Stimulated activated naive CD8-positive, alpha-beta T cell treated with anti-CD3 and anti-CD28 coated beads, Interleukin-15, Interleukin-2, amounts not matched to agents 100 U/mL and 50 U/mL, for 24 hours (primary cell): ENCODE results near the gene FAM53C.
A peak's percentile ranks its signal among the peaks of the same experiment; 100 is the strongest.
"Not testable (repeated sequence)": the region's sequence is repeated elsewhere in the genome, so short reads cannot be mapped to it uniquely, and the experiment has no call there.

Experiments
- ATAC-seq: fragments of 150-1000 bp; cut with Tn5 transposase; one replicate; pipeline ENCODE4 v1.10.0; 2021
- DNase-seq: peaks from one replicate; pipeline ENCODE4 v3.0.0; 2021

Gene FAM53C

GRCh38 chr5:138337685-138338410 is at the start of gene FAM53C:
Gene FAM53C, plus strand, starts transcription at chr5:138338266. Its CDS starts 3,070 bp downstream, at chr5:138341336.
- peak; percentile 95 for DNase-seq

GRCh38 chr5:138289296-138289695 is 48.8 kb upstream of the FAM53C start:
- DNase-seq = no peak
- no peak for ATAC-seq

More at GRCh38 chr5:138337685-138338410, at the start of gene FAM53C:
- peak; percentile 92 for ATAC-seq

- ATAC-seq (no peak), DNase-seq (no peak)
Observed at GRCh38 chr5:138303372-138303771, 34.7 kb upstream of the FAM53C start.

- DNase-seq (no peak), ATAC-seq (no peak)
Observed at GRCh38 chr5:138305797-138306196, 32.3 kb upstream of the FAM53C start.

- no peak for DNase-seq
- ATAC-seq = no peak
Observed at GRCh38 chr5:138315751-138316278, 22.3 kb upstream of the FAM53C start.

GRCh38 chr5:138316355-138316754 is 21.7 kb upstream of the FAM53C start:
- DNase-seq (no peak), ATAC-seq (no peak)

- DNase-seq, ATAC-seq: not testable (repeated sequence)
Observed at GRCh38 chr5:138318211-138318610, 19.9 kb upstream of the FAM53C start.

GRCh38 chr5:138330813-138331448 is 7.1 kb upstream of the FAM53C start:
- DNase-seq (no peak), ATAC-seq (no peak)

- DNase-seq = peak; percentile 96
- peak; percentile 100 for ATAC-seq
Observed at GRCh38 chr5:138331449-138332368, 6.4 kb upstream of the FAM53C start, which contains the start of gene CDC25C. Gene CDC25C, minus strand, starts transcription at chr5:138331804. Its CDS starts 624 bp downstream, at chr5:138331180.

GRCh38 chr5:138334867-138335447 is 3.1 kb upstream of the FAM53C start:
- DNase-seq (no peak), ATAC-seq (no peak)

- DNase-seq = no peak
- peak; percentile 1 for ATAC-seq
Observed at GRCh38 chr5:138336952-138337684, 948 bp upstream of the FAM53C start.

- DNase-seq (no peak), ATAC-seq (no peak)
Observed at GRCh38 chr5:138338411-138339090, 485 bp downstream of the FAM53C start.

- ATAC-seq = no peak
- DNase-seq = no peak
Observed at GRCh38 chr5:138339091-138339456, 1.0 kb downstream of the FAM53C start.

GRCh38 chr5:138339464-138339863 is 1.4 kb downstream of the FAM53C start:
- no peak for DNase-seq
- ATAC-seq = no peak

GRCh38 chr5:138340008-138340407 is 1.9 kb downstream of the FAM53C start:
- ATAC-seq (no peak), DNase-seq (no peak)

GRCh38 chr5:138344887-138345622 is 7.0 kb downstream of the FAM53C start:
- ATAC-seq (peak; percentile 22), DNase-seq (no peak)

- ATAC-seq (no peak), DNase-seq (no peak)
Observed at GRCh38 chr5:138346889-138347288, 8.8 kb downstream of the FAM53C start.

GRCh38 chr5:138349852-138350562 is 11.9 kb downstream of the FAM53C start:
- no peak for DNase-seq

GRCh38 chr5:138350563-138350890 is 12.5 kb downstream of the FAM53C start:
- ATAC-seq (no peak), DNase-seq (no peak)

More at GRCh38 chr5:138349852-138350562, 11.9 kb downstream of the FAM53C start:
- no peak for ATAC-seq
